HG03457 (cell line): ENCODE data around the gene OTOF.

Experiments used
- ATAC-seq: cut with Tn5 transposase; IDR thresholded peaks from one replicate; pipeline ENCODE4 v1.9.1; 2021; ENCODE audit warnings: moderate number of reproducible peaks; ENCODE audit not compliant: unreplicated experiment

Gene OTOF

GRCh38 chr2:26466662-26467310, 11.1 kb downstream of the OTOF start:
- no peak for ATAC-seq

GRCh38 chr2:26465981-26466471, 11.9 kb downstream of the OTOF start:
- ATAC-seq: no peak

- no peak for ATAC-seq
Measured at GRCh38 chr2:26465266-26465925, 12.5 kb downstream of the OTOF start.

DNA sequence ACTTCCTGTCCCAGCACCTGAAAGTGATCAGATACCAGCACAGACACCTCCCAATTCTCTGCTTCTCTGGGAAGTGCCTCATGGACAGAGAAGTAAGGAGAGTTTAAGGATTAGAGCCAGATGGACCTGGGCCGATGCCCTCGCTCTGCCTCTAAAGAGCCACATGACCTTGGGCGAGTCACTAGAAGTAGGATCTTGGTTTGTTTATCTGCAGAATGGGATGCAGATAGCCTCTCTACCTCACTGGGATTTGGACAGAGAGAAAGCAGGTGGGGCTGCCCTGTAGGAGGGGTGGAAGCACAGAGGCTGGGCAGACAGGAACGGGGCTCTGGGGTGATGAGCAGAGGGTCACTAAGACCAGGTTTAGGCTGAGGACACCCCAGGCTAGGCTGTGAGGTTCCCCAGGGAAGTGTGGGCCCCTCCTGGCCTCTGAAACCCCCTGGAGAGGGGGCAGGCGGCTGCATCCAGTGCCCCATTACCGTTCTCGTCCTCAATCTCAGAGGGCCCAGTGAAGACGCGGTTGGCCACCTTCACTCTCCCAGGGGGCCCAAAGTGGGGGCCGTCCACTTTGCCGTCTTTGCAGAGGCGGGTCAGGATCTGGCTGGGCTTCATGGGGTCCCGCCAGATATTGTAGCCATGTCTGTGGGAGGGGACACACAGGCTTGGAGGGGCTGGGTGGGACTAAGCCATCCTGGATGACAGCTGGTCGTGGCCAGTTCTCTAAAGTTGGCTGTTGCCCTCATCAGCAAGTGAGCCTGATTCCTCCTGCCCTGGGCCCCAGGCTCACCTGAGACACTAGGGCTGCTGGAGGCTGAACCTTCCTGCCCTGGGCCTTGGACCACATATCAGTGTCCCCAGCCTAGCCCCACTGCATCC, 13.3 kb downstream of the OTOF start:
- ATAC-seq: no peak

DNA sequence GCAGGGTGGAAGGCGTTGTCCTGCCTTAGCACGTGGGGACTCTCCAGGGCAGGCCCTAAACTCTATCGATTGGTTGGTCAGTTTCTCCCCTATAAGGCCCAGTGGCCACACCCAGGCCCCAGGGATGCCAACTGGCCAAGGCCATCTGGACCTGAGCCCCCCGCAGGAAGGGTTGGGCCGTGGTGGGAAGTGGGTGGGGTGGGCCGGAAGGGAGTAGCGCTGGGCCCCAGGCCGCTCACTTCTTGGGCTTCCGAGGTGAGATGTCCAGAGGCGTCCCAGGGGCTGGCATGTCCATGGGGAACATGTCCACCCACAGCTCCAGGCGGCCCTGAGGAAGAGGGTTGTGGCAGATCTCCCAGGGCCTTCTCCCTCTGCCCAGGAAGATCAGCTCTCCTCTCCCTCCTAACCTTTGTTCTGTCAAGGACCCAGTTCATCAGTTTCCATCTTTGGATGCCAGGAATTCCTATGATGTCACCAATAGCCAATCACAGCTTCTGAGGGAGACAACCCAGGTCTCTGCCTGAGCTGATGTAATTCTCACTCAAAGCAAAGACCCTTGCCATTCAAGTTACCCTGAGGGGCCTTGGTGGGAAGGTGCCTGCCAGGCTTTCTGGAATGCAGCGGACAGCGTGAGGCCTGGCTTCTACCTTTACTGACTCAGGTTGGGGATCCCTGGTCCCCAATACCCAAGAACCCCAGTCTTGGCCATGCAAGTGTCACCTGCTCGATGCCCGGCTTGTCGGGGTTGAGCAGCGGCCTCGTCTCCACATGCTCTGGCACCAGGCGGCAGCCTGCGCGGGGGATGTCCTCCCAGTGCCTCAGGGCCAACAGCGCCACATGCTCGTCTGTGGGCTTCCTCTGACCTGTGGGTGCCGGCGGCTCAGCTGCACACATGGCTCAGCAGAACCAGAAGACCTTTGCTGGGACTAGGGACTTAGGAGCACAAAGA, 14.4 kb downstream of the OTOF start:
- ATAC-seq: no peak

- ATAC-seq: no peak
Measured at GRCh38 chr2:26462511-26463243, 15.2 kb downstream of the OTOF start.

GRCh38 chr2:26462100-26462499, 15.8 kb downstream of the OTOF start:
- ATAC-seq: no peak

GRCh38 chr2:26461601-26462023, 16.3 kb downstream of the OTOF start:
- no peak for ATAC-seq

DNA sequence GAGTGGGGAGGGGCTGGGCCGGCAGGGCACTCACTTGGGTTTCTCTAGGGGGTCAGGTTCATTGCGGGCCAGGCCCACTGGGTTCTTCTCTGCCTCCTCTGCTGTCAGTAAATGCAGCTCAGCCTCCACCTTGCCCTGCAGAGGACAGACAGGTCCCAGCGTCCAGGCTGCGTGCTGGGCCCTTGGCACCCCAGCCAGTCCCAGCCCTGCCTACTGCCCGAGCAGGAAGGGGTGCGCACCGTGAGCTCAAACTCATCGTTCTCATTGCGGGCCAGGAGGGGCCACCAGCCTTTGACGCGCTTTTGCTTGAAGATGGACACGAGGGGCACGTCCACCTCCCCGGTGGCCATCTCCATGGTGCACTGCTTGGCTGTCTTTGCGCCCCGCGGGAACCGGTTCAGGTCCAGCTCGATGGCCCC, 17.3 kb downstream of the OTOF start:
- no peak for ATAC-seq

- ATAC-seq: no peak
Measured at GRCh38 chr2:26459991-26460612, 17.8 kb downstream of the OTOF start.

DNA sequence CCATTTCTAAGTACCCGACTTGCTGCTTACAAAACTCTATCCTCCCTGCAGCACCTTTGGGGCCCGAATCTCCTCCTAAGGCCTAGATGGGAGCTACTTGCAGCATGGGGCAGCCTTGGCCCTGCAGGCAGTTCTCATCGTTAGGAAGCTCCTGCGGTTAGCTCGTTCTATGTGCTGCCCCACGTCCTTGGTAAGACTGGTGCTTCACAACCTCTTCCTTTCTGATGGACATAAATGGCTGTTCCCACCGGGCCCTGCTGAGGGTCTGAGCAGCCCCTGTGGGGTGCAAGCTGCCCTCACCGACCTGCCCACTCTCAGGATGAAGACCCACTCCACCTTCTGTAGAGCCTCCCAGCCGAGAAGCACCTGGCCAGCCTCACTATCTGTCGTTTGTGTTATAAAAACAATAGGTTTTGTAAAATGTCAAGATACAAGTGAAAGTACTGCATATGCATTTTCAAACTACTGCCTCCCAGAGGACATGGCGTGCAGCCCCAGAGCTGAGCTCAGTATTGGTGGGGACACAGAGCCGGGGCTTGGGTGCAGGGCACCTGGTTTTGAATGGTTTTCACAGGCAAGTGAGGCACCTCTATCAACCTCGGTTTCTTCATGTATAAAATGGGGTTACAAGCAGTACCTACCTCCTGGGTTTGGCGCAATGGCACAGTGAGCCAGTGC, 19.4 kb downstream of the OTOF start:
- ATAC-seq: no peak

DNA sequence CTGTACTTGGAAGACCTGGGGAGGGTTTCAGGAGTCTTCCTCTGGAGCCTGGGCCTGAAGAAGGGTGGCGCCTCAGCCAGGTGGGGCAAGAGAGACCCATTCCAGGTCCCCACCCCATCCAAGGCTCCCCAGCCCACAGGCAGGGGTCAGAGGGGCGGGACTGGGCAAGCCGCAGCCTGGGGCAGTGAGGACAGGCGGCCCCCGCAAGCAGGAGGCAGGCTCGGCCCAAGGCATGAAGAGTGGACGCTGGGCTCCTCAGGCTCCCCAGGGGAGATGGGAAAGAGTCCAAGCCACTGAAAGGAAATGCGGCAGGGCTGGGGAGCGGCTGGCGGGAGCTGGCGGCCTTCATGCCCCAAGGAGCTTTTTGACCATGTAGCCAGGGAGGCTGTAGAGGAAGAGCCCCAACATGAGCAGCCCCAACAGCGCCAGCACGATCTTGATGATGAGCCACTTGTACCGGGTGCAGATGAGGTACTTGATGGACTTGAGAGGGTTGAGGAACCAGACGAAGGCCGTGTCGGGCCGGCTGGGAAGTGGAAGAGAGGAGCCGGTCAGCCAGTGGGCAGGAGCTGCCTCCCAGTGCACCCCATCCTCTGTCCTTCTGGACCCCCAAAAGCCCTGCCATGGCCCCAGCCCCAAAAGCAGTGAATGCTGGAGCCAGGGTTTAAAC, 20.1 kb downstream of the OTOF start:
- ATAC-seq: no peak

DNA sequence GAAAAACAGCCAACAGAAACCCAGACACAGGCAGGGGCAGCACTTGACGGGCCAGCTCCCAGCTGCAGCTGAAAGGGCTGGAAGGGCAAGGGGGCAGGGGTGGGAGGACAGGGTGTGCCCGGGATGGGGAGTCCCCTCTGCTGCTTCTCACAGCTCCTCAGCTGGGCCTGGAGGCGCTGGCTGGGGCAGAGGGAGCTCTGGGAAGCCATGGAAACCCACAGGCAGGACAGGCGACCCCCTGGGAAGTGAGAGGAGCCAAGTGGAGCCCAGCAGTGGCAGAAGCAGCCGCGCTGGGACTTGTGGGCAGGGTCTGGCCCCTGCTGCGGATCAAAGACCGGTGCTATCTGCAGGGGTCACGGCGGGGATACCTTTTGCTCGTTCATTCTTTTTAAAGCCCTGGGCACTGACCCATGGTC, 20.7 kb downstream of the OTOF start:
- ATAC-seq: no peak

GRCh38 chr2:26456440-26457250, 21.3 kb downstream of the OTOF start:
- ATAC-seq: no peak

- ATAC-seq: no peak
Measured at GRCh38 chr2:26455670-26456439, 22.1 kb downstream of the OTOF start.

GRCh38 chr2:26455037-26455669, 22.8 kb downstream of the OTOF start:
- no peak for ATAC-seq
